Endothelial cell of umbilical vein (primary cell): ENCODE measurements around the gene MRGPRD. TPM values are rescaled to one million over a fixed set of nuclear protein-coding genes. Genes with fewer than 3 reads are reported as not detected.
A peak's percentile ranks its signal among the peaks of the same experiment; 100 is the strongest.

ENCODE experiments used
- BruUV-seq: library from RNA; stranded (reverse); fragments of 400-500 nt; replicated peaks from 2 replicates; lab custom pipeline; 2021; lab: Mats Ljungman, UMichigan
- CTCF ChIA-PET: fragments of 300-600, 350-600 bp; sonication (Branson Sonifier 250); formaldehyde crosslinking; loops from one replicate; lab custom pipeline; 2021; ENCODE audit warnings: antibody characterized with exemption, inconsistent platforms; lab: Charles Lee
- POLR2A ChIA-PET: fragments of 300-600, 350-600 bp; sonication (Branson Sonifier 250); formaldehyde crosslinking; loops from one replicate; lab custom pipeline; 2021; ENCODE audit warnings: antibody characterized with exemption, inconsistent platforms; lab: Charles Lee
- DNase-seq: peaks from one replicate; pipeline ENCODE4 v3.0.0-alpha.2; 2011; ENCODE audit warnings: low read depth, low spot score
- FAIRE-seq: peaks from 2 replicates; lab custom pipeline; 2011; peaks lifted over from hg19 to GRCh38; lab: Jason Lieb, UNC
- H2AFZ ChIP-seq: 2 replicates; pipeline ENCODE4 v1.6.0; 2012; ENCODE audit warnings: low read depth, low read length, control low read depth, inconsistent platforms
- H3K27ac ChIP-seq: 2 replicates; pipeline ENCODE4 v1.5.1; 2011; ENCODE audit warnings: low read depth, mild to moderate bottlenecking, control low read depth, low read length, moderate library complexity; ENCODE audit not compliant: insufficient read depth
- H3K27me3 ChIP-seq, 2 experiments: 2 replicates each; pipeline versions ENCODE4 v1.6.0 to v1.6.1; 2011; ENCODE audit warnings: low read length in 2 of 2, mixed read lengths in 1 of 2; ENCODE audit not compliant: control insufficient read depth in 2 of 2, insufficient read depth in 2 of 2
- H3K36me3 ChIP-seq, 2 experiments: 2 replicates in 1 of 2; 3 replicates in 1 of 2; pipeline ENCODE4 v1.5.1; 2011; ENCODE audit warnings: low read length in 2 of 2, mild to moderate bottlenecking in 1 of 2, moderate library complexity in 1 of 2; ENCODE audit not compliant: control insufficient read depth in 2 of 2, insufficient read depth in 2 of 2; ENCODE audit errors: extremely low read depth in 1 of 2
- H3K4me1 ChIP-seq: 3 replicates; pipeline ENCODE4 v1.5.1; 2011; ENCODE audit warnings: mild to moderate bottlenecking, low read length; ENCODE audit not compliant: control insufficient read depth, insufficient read depth; ENCODE audit errors: extremely low read depth
- H3K4me2 ChIP-seq: 2 replicates; pipeline ENCODE4 v1.6.1; 2011; ENCODE audit warnings: low read length, control low read depth, mixed read lengths; ENCODE audit not compliant: insufficient read depth
- H3K4me3 ChIP-seq, 3 experiments: fragments of 200-600 bp in 1 of 3; sonication (generic), shearing (Covaris generic) in 1 of 3; replicated peaks in 1 of 3; 2 replicates each; pipeline ENCODE4 v1.5.1; 2011 to 2016; ENCODE audit warnings: control low read depth in 3 of 3, low read length in 3 of 3, mild to moderate bottlenecking in 2 of 3, inconsistent platforms in 1 of 3, low read depth in 1 of 3, moderate library complexity in 1 of 3; ENCODE audit not compliant: insufficient read depth in 1 of 3
- H3K79me2 ChIP-seq: 2 replicates; pipeline ENCODE4 v1.6.0; 2012; ENCODE audit warnings: low read length, inconsistent platforms; ENCODE audit not compliant: control insufficient read depth, insufficient read depth
- H3K9ac ChIP-seq: replicated peaks from 2 replicates; pipeline ENCODE3; 2011; ENCODE audit warnings: low read length, control low read depth; ENCODE audit not compliant: insufficient read depth; ENCODE audit errors: extremely low read depth
- H3K9me1 ChIP-seq: replicated peaks from 3 replicates; pipeline ENCODE4 v1.6.0; 2011; ENCODE audit warnings: mild to moderate bottlenecking, low read length; ENCODE audit not compliant: control insufficient read depth, insufficient read depth; ENCODE audit errors: extremely low read depth
- H3K9me3 ChIP-seq: replicated peaks from 2 replicates; pipeline ENCODE4 v1.5.1; 2012; ENCODE audit warnings: low read length, inconsistent platforms; ENCODE audit not compliant: control insufficient read depth, insufficient read depth
- H4K20me1 ChIP-seq: replicated peaks from 2 replicates; pipeline ENCODE3; 2011; ENCODE audit warnings: mild to moderate bottlenecking, low read length; ENCODE audit not compliant: control insufficient read depth, insufficient read depth; ENCODE audit errors: extremely low read depth
- CTCF ChIP-seq, 2 donors: IDR thresholded peaks; 1 replicate in 1 of 2; 2 replicates in 1 of 2; pipeline ENCODE4 v1.5.1; 2011; ENCODE audit warnings: low read length in 2 of 2, mild to moderate bottlenecking in 2 of 2, moderate library complexity in 2 of 2, control low read depth in 1 of 2, inconsistent platforms in 1 of 2, low read depth in 1 of 2; ENCODE audit not compliant: insufficient read depth in 1 of 2; ENCODE audit errors: extremely low read depth in 1 of 2
- JUN ChIP-seq: IDR thresholded peaks from 2 replicates; pipeline ENCODE4 v1.6.1; 2011; ENCODE audit warnings: borderline replicate concordance, low read depth; ENCODE audit not compliant: insufficient read length, insufficient read depth
- dilution Hi-C: fragments of 300-500 bp; cut with MboI; formaldehyde crosslinking; loops from one replicate; pipeline ENCODE4 v1.15.0; 2019; ENCODE audit warnings: low sequenced_read_pairs; ENCODE audit not compliant: extremely low pct_ligation_motif_present
- intact Hi-C: fragments of 100-400 bp; cut with micrococcal nuclease; formaldehyde crosslinking; loops from one replicate; pipeline ENCODE4 v1.10.0; 2022
- polyA plus RNA-seq, 4 experiments: library from polyadenylated mRNA; depleted of rRNA in 3 of 4; stranded (reverse) in 3 of 4; unstranded in 1 of 4; fragments of >200 nt; gene quantifications; 2 replicates each; pipeline versions ENCODE4 v1.2.1 to v1.2.3, GENCODE V29; 2011 to 2012; ENCODE audit warnings: missing spikeins in 1 of 4
- total RNA-seq: library from RNA; stranded (reverse); gene quantifications from 2 replicates; pipeline ENCODE4 v1.2.3, GENCODE V29; 2021

MRGPRD gene
- total and polyA plus RNA-seq, 2 donors (not counting 3 experiments of a cell fraction or from before 2014, with no cell fraction given) = not detected

- intact Hi-C loops = loop anchor here (5.0 kb wide), 1 partner anchor 123 kb away; no protein-coding TSS in a partner anchor
- BruUV-seq = no TSS peak
- ChIA-PET POLR2A (no interaction called here), CTCF (interaction anchor here (1.0 to 1.6 kb wide), 4 partner anchors 9 to 318 kb away, joined by 3 to 4 read pairs (median 4); no protein-coding TSS in a partner anchor)
- Histone ChIP-seq H3K4me3 (no peak overlapping the region), H4K20me1 (no peaks in the 10 kb centered on the region), H2AFZ (no peak overlapping the region), H3K36me3 (no peaks in the 10 kb centered on the region), H3K27ac (no peak overlapping the region), H3K9me1 (no peaks in the 10 kb centered on the region), H3K79me2 (no peaks in the 10 kb centered on the region), H3K27me3 (no peaks in the 10 kb centered on the region), H3K9me3 (no peaks in the 10 kb centered on the region), H3K4me1 (peaks cover 8% of the 10 kb centered on the region), H3K9ac (no peak overlapping the region), H3K4me2 (no peak overlapping the region)
- no peak for TF ChIP-seq JUN
- FAIRE-seq (no peak), DNase-seq (no peak)
- dilution Hi-C loops = no loop called here
Measured at GRCh38 chr11:68950762-68951161, 30.0 kb downstream of the MRGPRD start.

- FAIRE-seq = peak; percentile 8
- no peaks in the 10 kb centered on the region for H3K9me3 ChIP-seq
- POLR2A ChIA-PET = no interaction called here
Measured at GRCh38 chr11:68950270-68950669, 30.5 kb downstream of the MRGPRD start.

More at GRCh38 chr11:68950270-68950669, 30.5 kb downstream of the MRGPRD start:
- Histone ChIP-seq H3K4me2 (no peak overlapping the region), H3K4me3 (no peak overlapping the region), H3K9me1 (no peaks in the 10 kb centered on the region), H3K4me1 (peaks cover 5% of the 10 kb centered on the region), H3K79me2 (no peaks in the 10 kb centered on the region), H3K27me3 (no peaks in the 10 kb centered on the region), H3K36me3 (no peaks in the 10 kb centered on the region), H3K27ac (no peak overlapping the region), H2AFZ (no peak overlapping the region), H4K20me1 (no peaks in the 10 kb centered on the region), H3K9ac (no peak overlapping the region)
- TF ChIP-seq CTCF (IDR thresholded peaks at IDR 0.05; ENCODE audit: extremely low read depth in 1 of 2, insufficient read depth in 1 of 2, low read depth in 1 of 2, low read length in 2 of 2) (peak; percentile 22 to 42), JUN (no peak)
- BruUV-seq = no TSS peak
- CTCF ChIA-PET = interaction anchor here (0.9 to 1.6 kb wide), 5 partner anchors 9 to 317 kb away, joined by 3 to 4 read pairs (median 3); no protein-coding TSS in a partner anchor
- intact Hi-C loops = loop anchor here (5.0 kb wide), 1 partner anchor 123 kb away; no protein-coding TSS in a partner anchor
- DNase-seq = peak; percentile 19
- dilution Hi-C loops = no loop called here
